Right forelimb (tissue), 1 donor: Measurements from ENCODE around the gene E2F8.
"Not testable (repeated sequence)": the region's sequence is repeated elsewhere in the genome, so short reads cannot be mapped to it uniquely, and the experiment has no call there.

Experiments
- DNase-seq: peaks from one replicate; pipeline ENCODE4 v3.0.0-alpha.2; 2018

Gene E2F8

GRCh38 chr11:19240420-19241259 is at the start of gene E2F8:
E2F8 (minus strand) TSS chr11:19240945; CDS start chr11:19240121, 824 bp downstream.
- DNase-seq, result peak; percentile 97

- no peak for DNase-seq
Observed at GRCh38 chr11:19290356-19290755, 49.6 kb upstream of the E2F8 start.

GRCh38 chr11:19288256-19288655 is 47.5 kb upstream of the E2F8 start:
- DNase-seq, result no peak

GRCh38 chr11:19286411-19286810 is 45.7 kb upstream of the E2F8 start:
- DNase-seq, result no peak

DNA sequence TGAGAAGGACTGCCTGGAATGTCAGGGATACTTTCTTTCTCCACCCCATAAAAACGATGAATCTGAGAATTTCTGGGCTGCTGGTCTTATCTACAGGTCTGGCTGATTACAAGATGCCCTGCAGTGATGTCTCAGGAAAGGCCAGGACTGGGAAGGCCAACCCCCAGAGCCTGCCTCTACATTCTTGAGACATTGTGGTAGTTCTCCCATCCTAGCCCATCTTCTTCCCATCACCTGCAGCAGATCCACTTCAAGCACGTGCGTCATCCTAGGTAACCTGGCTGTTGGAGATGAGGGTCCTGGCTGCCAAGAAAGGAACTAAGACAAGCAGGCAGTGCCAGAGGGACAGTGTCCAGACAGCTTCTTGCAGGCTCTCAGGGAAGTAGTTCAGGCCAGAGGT is 44.1 kb upstream of the E2F8 start:
- no peak for DNase-seq

DNA sequence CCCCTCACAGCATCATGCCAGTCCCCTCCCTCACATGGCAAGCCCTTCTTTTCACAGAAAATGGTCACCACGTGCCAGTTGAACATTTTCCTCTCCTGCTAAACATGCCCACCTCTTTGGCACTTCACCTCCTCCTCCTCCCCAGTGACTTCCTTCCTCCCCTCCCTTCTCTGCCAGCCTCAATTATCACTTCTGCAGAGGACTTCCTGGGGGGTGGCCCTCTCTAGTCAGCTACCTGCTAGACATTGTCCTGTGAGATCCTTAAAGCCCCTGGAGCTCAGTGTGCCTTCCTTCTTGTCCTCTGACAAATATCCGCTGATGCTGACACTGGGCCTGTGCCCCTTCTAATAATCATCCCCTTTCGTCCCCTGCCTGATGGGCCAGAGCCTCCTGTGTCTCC is 43.2 kb upstream of the E2F8 start:
- DNase-seq, result no peak

DNA sequence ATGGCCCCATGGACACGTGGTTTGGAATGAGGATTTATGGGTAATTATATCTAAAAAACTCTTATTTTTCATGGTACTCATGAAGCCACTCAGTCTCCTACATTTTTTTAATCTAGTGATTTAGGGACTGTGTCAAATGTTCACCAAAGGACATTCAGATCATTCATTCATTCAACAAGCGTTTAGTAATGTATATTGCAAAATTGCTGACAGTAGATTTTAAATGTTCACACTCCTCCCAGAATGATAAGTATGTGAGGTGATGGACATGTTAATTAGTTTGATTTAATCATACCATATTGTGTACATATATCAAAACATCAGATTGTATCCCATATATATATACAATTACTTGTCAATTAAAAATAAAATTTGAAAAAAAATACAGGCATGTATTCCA is 40.8 kb upstream of the E2F8 start:
- DNase-seq, result no peak

DNA sequence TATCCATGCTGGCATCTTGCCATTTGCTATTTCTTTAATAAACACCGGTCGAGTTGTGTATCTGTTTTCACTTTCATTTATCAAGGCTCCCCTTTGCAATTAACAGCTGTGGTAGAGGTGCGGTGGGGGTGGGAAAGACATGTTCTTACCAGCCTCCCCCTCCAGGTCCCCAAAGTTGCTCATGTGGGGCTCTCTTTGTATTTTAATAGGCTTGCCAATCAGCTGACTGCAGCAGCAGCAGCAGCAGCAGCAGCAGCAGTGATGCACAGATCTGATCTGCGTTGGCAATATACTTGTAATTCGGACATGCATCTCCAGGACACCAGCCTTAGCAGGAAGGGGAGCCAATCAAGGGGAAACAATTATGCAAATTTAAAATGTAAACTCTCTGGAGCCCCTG is 40.3 kb upstream of the E2F8 start:
- no peak for DNase-seq

DNA sequence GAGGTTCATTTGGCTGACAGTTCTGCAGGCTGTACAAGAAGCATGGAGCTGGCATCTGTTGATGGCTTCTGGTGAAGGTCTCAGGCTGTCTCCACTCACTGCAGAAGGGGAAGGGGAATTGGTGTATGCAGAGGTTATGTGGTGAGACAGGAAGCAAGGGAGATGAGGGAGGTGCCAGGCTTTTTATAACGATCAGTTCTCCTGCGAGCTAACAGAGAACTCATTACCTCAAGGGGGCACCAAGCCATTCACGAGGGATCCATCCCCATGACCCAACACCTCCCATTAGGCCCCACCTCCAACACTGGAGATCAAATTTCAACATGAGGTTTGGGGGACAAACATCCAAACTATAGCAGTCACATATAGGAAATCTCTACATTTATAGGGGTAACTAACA is 38.7 kb upstream of the E2F8 start:
- no peak for DNase-seq

DNA sequence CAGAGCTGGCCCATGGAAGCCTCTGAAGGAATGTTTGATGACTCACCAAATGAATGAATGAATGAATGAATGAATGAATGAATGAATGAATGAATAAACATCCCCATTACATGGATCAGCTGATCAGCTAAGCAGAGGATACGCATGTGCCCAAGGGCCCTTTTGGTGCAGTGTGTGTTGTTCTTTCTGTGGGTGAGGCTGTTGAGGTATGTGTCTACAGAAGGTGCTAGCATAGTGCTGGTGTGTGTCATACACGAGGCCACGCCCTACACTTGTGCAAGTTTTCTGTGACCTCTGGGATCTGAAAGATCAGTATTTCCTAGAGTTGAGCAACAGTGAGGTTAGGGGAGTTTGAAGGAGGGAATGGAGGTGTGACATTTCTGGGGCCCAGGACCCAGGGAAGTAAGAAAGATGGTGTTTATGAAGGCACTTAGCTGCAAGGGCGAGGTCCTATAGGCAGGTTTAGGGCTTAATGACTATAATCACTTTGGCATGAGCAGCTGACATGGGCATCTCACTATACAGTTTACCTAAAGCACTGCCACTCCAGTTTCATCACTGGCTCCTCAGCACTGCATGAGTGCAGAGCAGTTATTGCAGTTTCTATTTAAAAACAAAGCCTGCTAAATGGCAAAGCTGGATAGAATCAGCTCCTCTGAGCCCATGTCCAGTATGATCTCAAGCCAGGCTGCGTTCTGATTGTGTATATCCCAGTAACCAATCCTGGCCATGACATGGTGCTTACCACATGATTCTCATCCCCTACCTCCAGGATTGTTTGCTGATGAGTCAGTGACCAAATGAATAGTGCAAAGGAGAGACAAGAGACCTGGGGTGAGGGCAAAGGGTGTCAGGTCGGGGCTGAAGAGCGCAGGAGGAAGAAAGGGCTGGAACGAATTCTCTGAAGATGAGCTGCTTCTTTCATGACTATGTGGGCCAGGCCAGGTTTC is 36.4 kb upstream of the E2F8 start:
- no peak for DNase-seq

DNA sequence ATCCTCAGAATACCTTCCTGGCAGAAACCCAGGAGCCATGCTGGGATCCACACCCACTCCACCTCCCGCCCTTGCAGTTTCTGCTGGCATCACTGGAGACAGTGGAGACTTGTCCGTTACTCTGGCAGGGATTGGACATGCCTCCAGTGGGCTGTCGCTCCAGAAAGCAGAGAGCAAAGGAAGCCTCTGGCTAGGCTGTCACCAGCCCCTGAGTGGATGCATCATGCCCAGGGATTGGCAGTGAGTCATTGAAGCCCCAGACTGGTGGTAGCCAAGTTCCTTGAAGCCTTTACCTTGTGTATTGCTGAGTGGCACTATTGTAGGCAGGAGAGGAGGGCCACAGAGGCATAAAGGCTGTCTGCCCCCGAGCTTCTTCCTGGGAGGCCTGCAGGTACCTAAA is 34.8 kb upstream of the E2F8 start:
- DNase-seq, result no peak

DNA sequence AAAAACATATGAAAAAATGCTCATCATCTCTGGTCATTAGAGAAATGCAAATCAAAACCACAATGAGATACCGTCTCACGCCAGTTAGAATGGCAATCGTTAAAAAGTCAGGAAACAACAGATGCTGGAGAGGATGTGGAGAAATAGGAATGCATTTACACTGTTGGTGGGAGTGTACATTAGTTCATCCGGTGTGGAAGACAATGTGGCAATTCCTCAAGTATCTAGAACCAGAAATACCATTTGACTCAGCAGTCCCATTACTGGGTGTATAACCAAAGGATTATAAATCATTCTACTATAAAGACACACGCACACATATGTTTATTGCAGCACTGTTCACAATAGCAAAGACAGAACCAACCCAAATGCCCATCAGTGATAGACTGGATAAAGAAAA is 32.5 kb upstream of the E2F8 start:
- DNase-seq, result not testable (repeated sequence)

GRCh38 chr11:19268909-19269308 is 28.2 kb upstream of the E2F8 start:
- DNase-seq, result no peak

DNA sequence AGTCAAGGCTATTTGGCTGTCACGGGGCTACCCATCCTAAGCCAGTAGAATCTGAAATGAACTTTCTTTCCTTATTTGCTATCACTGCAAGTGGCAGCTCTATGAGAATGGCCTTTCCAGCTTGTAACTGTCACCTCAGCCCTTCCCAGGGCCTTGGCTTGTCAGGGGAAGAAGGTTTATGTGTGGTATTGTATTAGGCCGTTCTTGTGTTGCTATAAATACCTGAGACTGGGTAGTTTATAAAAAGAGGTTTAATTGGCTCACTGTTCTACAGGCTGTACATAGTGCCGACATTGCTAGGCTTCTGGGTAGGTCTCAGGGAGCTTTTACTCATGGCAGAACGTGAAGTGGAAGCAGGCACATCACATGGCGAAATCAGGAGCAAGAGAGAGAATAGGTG is 26.8 kb upstream of the E2F8 start:
- DNase-seq, result no peak

GRCh38 chr11:19263333-19263732 is 22.6 kb upstream of the E2F8 start:
- no peak for DNase-seq

DNA sequence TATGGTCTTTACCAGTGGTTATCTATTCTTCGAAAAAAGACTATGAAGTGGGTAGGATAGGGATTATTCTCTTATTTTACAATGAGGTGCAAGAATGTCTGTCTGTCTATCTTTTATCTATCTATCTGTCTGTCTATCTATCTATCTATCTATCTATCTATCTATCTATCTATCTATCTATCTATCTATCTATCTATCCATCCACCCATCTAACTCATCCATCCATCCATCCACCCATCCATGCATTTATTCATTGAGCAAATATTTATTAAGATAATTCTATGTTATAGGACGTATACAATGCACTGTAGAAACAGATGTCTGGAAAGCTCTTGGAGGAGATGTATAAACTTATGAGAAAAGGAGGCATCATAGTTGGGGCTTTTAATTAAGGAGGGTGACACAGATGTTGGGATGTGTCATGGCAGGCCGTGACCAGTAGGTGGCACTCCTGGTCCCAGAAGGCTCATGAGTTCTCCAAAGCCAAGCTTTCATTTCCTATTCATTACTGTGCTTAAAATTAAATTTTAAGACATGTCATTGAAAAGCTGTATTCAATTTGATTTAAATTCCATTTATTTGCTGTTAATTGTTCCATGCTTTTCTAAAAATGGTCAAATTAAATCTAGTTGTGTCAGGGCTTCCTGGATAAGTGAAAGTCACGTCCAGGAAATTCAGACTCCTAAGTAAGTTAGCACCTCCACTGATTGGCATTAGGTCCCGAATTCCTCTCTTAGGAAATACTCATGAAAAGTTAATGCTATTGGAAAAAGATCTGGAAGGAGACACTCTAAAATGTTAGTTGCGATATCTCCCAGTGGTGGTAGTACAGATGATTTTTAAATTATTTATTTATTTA is 19.0 kb upstream of the E2F8 start:
- DNase-seq, result peak; percentile 69

DNA sequence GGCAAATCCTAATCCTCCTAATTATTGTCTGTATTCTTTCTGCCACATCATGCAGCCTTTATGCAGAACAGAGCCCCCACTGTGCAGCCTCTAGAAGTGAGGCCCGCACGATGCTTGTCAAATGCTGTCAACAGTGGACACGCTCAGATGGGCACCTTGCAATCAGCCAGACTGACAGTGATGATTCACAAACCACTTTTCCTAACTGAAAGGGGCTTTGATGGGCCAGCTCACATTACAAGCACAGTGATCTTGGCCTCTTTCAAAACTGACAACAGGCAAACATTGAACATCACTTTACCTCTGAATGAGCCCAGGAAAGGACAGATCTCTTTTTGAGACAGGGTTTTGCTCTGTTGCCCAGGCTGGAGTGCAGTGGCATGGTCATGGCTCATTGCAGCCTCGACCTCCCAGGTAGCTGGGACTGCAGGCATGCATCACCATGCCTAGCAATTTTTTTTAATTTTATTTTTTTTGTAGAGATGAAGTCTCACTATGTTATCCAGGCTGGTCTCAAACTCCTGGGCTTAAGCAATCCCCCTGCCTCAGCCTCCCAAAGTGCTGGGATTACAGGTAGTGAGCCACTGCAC is 18.0 kb upstream of the E2F8 start:
- DNase-seq, result no peak

DNA sequence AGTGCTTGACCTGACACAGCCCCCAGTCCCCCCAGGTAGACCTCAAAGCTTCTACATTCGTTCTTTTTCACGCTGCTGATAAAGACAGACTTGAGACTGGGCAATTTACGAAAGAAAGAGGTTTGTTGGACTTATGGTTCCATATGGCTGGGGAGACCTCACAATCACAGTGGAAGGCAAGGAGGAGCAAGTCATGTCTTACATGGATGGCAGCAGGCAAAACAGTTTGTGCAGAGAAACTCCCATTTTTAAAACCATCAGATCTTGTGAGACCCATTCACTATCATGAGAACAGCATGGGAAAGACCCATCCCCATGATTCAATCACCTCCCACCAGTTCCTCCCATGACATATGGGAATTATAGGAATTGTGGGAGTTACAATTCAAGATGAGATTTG is 13.7 kb upstream of the E2F8 start:
- not testable (repeated sequence) for DNase-seq

DNA sequence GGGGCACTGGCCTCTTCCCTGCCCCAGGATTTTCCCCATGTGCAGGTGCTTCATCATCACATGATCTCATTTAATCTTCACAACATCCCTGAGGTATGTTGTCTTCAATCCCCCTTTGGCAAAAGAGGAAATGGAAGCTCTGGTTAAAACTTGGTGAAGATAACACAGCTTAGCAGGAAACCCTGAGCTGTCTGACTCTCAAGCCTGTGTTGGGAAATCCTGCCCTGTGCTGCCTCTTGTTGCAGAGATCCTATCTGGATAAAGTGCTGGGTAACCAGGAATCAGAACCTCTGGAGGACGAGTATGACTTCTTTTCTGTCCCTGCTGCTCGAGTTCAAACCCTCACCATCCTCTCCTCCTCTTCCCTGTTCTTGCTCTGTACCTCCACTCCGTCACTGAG is 13.1 kb upstream of the E2F8 start:
- no peak for DNase-seq

GRCh38 chr11:19253153-19253745 is 12.5 kb upstream of the E2F8 start:
- DNase-seq, result no peak

DNA sequence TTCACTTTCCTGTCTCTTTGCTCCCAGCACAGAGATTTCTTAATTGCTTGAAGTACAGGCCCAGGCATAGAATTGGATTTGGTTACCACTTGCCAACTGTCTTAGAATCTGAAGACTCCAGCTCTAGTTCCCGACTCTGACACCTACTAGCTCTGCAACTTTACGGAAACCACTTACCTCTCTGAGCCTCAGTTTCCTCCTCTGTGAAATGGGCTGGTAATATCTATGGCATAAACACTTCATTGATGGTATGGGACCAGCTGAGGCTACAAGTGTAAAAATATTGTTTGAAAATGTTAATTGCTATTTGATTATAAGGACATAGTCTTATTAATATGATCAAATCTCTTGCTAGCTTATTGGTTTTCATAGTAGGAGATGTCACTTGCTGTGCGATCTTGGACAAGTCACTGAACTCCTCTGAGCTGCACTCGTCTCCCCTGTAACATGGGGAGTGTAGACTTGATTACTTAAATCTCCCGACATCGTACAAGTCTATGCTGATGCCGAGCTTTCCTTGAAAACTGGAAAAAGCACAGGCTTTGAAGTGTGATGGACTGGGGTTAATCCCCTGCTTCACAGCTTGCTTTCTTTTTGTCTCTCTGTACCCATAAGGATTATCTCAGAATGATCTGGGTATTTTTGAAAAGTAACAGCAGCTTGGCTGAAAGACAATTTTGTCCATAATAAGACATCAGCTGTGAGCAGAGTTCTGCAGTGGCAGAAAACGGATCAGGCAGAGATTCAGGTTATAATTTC is 11.8 kb upstream of the E2F8 start:
- no peak for DNase-seq
